Nephron progenitor cell (in vitro differentiated cells): ENCODE measurements around the gene MMP1.
"Not testable (repeated sequence)": the region's sequence is repeated elsewhere in the genome, so short reads cannot be mapped to it uniquely, and the experiment has no call there.

Experiments used
- DNase-seq: peaks from one replicate; pipeline ENCODE4 v3.0.0; 2021
- H3K27ac Mint-ChIP-seq: 2 replicates; pipeline ENCODE4 v1.8.0; 2021; ENCODE audit warnings: mild to moderate bottlenecking, moderate library complexity, mixed read lengths
- H3K27me3 Mint-ChIP-seq: 2 replicates; pipeline ENCODE4 v1.8.0; 2021; ENCODE audit warnings: mild to moderate bottlenecking, low read depth, mixed read lengths; ENCODE audit not compliant: poor library complexity
- H3K36me3 Mint-ChIP-seq: 2 replicates; pipeline ENCODE4 v1.8.0; 2021; ENCODE audit warnings: low read depth, mixed read lengths
- H3K4me1 Mint-ChIP-seq: 2 replicates; pipeline ENCODE4 v1.8.0; 2021; ENCODE audit warnings: mixed read lengths
- H3K4me3 Mint-ChIP-seq: 2 replicates; pipeline ENCODE4 v1.8.0; 2021; ENCODE audit warnings: mild to moderate bottlenecking, moderate library complexity, mixed read lengths
- H3K9me3 Mint-ChIP-seq: 2 replicates; pipeline ENCODE4 v1.8.0; 2021; ENCODE audit warnings: mild to moderate bottlenecking, moderate library complexity, mixed read lengths
- CTCF ChIP-seq: fragments of 200-600 bp; sonication (generic); IDR thresholded peaks from 2 replicates; pipeline ENCODE4 v1.5.0; 2021; ENCODE audit warnings: antibody characterized with exemption

Gene MMP1

GRCh38 chr11:102753267-102753666 is 44.7 kb downstream of the MMP1 start:
- Mint-ChIP-seq H3K36me3 (peaks cover 6% of the 10 kb centered on the region), H3K27me3 (peaks cover 10% of the 10 kb centered on the region), H3K4me3 (no peak overlapping the region), H3K27ac (no peak overlapping the region), H3K9me3 (peaks cover 14% of the 10 kb centered on the region), H3K4me1 (no peaks in the 10 kb centered on the region)
- DNase-seq: no peak
- TF ChIP-seq CTCF: no peak

- no peak for TF ChIP-seq CTCF
- no peak for DNase-seq
- Mint-ChIP-seq H3K9me3 (peaks cover 28% of the 10 kb centered on the region), H3K4me3 (no peak overlapping the region), H3K27ac (no peak overlapping the region), H3K27me3 (peaks cover 10% of the 10 kb centered on the region), H3K4me1 (peaks cover 7% of the 10 kb centered on the region), H3K36me3 (peaks cover 18% of the 10 kb centered on the region)
These were observed 46.3 kb downstream of the MMP1 start for GRCh38 chr11:102751673-102752072.

- no peak overlapping the region for H3K27ac Mint-ChIP-seq
- H3K36me3 Mint-ChIP-seq: peaks cover 18% of the 10 kb centered on the region
- TF ChIP-seq CTCF: no peak
- DNase-seq: no peak
- no peak overlapping the region for H3K4me3 Mint-ChIP-seq
- peaks cover 41% of the 10 kb centered on the region for H3K9me3 Mint-ChIP-seq
- peaks cover 7% of the 10 kb centered on the region for H3K4me1 Mint-ChIP-seq
- peaks cover 4% of the 10 kb centered on the region for H3K27me3 Mint-ChIP-seq
These were observed 48.7 kb downstream of the MMP1 start for GRCh38 chr11:102749101-102749722.

- H3K27ac Mint-ChIP-seq, H3K27me3 Mint-ChIP-seq, DNase-seq, H3K4me1 Mint-ChIP-seq: not testable (repeated sequence)
- Mint-ChIP-seq H3K4me3 (peak overlapping the region; percentile 66), H3K36me3 (peaks cover 18% of the 10 kb centered on the region), H3K9me3 (peaks cover 45% of the 10 kb centered on the region)
These were observed 51.0 kb downstream of the MMP1 start for GRCh38 chr11:102746746-102747578.
